GM12878 (cell line): Measurements from ENCODE around the gene VPREB1. TPM values are rescaled to one million over a fixed set of nuclear protein-coding genes. Genes with fewer than 3 reads are reported as not detected.

ENCODE experiments used
- ATAC-seq: fragments of 200-7000 bp; cut with Tn5 transposase; 3 replicates; pipeline ENCODE4 v1.9.1; 2020; ENCODE audit warnings: mild to moderate bottlenecking, moderate library complexity
- BruUV-seq: library from RNA; stranded (reverse); fragments of 400-500 nt; replicated peaks from 2 replicates; lab custom pipeline; 2021; lab: Mats Ljungman, UMichigan
- CTCF ChIA-PET: fragments of 300-600 bp; sonication (Branson Sonifier 250); formaldehyde crosslinking; extraction: SDS; loops from one replicate; lab custom pipeline; 2021; ENCODE audit warnings: inconsistent platforms; lab: Yijun Ruan, JAX
- POLR2A ChIA-PET: fragments of 350-600 bp; formaldehyde crosslinking; extraction: SDS; loops from one replicate; lab custom pipeline; 2021; ENCODE audit warnings: inconsistent platforms; lab: Charles Lee
- RAD21 ChIA-PET: fragments of 300-600 bp; sonication (Branson Sonifier 250); formaldehyde crosslinking; loops from one replicate; lab custom pipeline; 2023; ENCODE audit warnings: antibody characterized with exemption; ENCODE audit not compliant: unreplicated experiment; lab: Charles Lee
- SMC1A ChIA-PET: fragments of 300-600 bp; sonication (Branson Sonifier 250); formaldehyde crosslinking; loops from one replicate; lab custom pipeline; 2023; ENCODE audit not compliant: unreplicated experiment, uncharacterized antibody; lab: Charles Lee
- DNase-seq: peaks from one replicate; pipeline ENCODE4 v3.0.0-alpha.2; 2011; ENCODE audit warnings: low read depth, low spot score
- FAIRE-seq: peaks from 3 replicates; lab custom pipeline; 2011; peaks lifted over from hg19 to GRCh38; lab: Jason Lieb, UNC
- H2AFZ ChIP-seq: 2 replicates; pipeline ENCODE4 v1.6.0; 2011; ENCODE audit warnings: low read depth, low read length, control low read depth; ENCODE audit not compliant: control insufficient read depth
- H3K27ac ChIP-seq: 2 replicates; pipeline ENCODE4 v1.5.1; 2011; ENCODE audit warnings: control low read depth; ENCODE audit not compliant: control insufficient read depth, insufficient read depth
- H3K27me3 ChIP-seq, 2 experiments: replicated peaks in 1 of 2; 2 replicates each; pipeline versions ENCODE4 v1.6.0 to v1.6.1; 2011; ENCODE audit warnings: low read length in 1 of 2; ENCODE audit not compliant: control insufficient read depth in 2 of 2, insufficient read depth in 2 of 2
- H3K36me3 ChIP-seq, 2 experiments: 2 replicates each; pipeline ENCODE4 v1.5.1; 2011; ENCODE audit warnings: low read length in 1 of 2; ENCODE audit not compliant: control insufficient read depth in 2 of 2, insufficient read depth in 2 of 2
- H3K4me1 ChIP-seq: 2 replicates; pipeline ENCODE4 v1.6.1; 2011; ENCODE audit warnings: mild to moderate bottlenecking, low read length, moderate library complexity, mixed read lengths; ENCODE audit not compliant: control insufficient read depth, insufficient read depth
- H3K4me2 ChIP-seq: 2 replicates; pipeline ENCODE4 v1.6.0; 2011; ENCODE audit warnings: control low read depth; ENCODE audit not compliant: control insufficient read depth, insufficient read depth
- H3K4me3 ChIP-seq: fragments of 200-600 bp; sonication (generic); 2 replicates; pipeline ENCODE4 v1.5.1; 2016
- H3K79me2 ChIP-seq: 2 replicates; pipeline ENCODE4 v1.6.0; 2011; ENCODE audit warnings: low read length; ENCODE audit not compliant: control insufficient read depth, insufficient read depth
- H3K9ac ChIP-seq: 2 replicates; pipeline ENCODE4 v1.8.0; 2011; ENCODE audit warnings: low read length, control low read depth, mixed read lengths; ENCODE audit not compliant: control insufficient read depth, insufficient read depth
- H3K9me3 ChIP-seq: replicated peaks from 3 replicates; pipeline ENCODE4 v1.5.1; 2011; ENCODE audit warnings: mild to moderate bottlenecking, low read length; ENCODE audit not compliant: control insufficient read depth, insufficient read depth
- H4K20me1 ChIP-seq: 2 replicates; pipeline ENCODE4 v1.6.0; 2011; ENCODE audit not compliant: control insufficient read depth, insufficient read depth
- EGR1 ChIP-seq, 2 experiments: IDR thresholded peaks; 1 replicate in 1 of 2; 2 replicates in 1 of 2; pipeline ENCODE4 v1.6.1; 2011 to 2012; ENCODE audit warnings: low read depth in 2 of 2, low read length in 2 of 2, borderline replicate concordance in 1 of 2, mild to moderate bottlenecking in 1 of 2, moderate library complexity in 1 of 2
- FOXM1 ChIP-seq: IDR thresholded peaks from 2 replicates; pipeline ENCODE4 v1.6.1; 2012; ENCODE audit warnings: low read depth, mild to moderate bottlenecking, inconsistent platforms, low read length, moderate library complexity
- MEF2A ChIP-seq: IDR thresholded peaks from 2 replicates; pipeline ENCODE4 v1.6.1; 2011; ENCODE audit warnings: low read depth, mild to moderate bottlenecking, low read length, moderate library complexity; ENCODE audit not compliant: insufficient read depth
- POU2F2 ChIP-seq: IDR thresholded peaks from 3 replicates; pipeline ENCODE4 v1.6.1; 2011; ENCODE audit warnings: low read depth, mild to moderate bottlenecking, low read length, borderline replicate concordance
- WGBS: methylation state at CpG from one replicate; pipeline ENCODE4 v1.1.6; 2016; ENCODE audit warnings: low lambda C conversion rate; ENCODE audit not compliant: insufficient replicate concordance, insufficient coverage; ENCODE audit errors: missing lambda C conversion rate; 5-methylcytosine and 5-hydroxymethylcytosine counted together
- in situ Hi-C: fragments of 300-500 bp; cut with MboI; formaldehyde crosslinking; loops from 9 replicates; pipeline ENCODE4 v1.14.3; 2018; ENCODE audit warnings: mixed read lengths
- intact Hi-C: fragments of 100-400 bp; cut with micrococcal nuclease; formaldehyde crosslinking; loops from one replicate; pipeline ENCODE4 v1.14.2; 2022; ENCODE audit not compliant: unreplicated experiment
- polyA plus RNA-seq, 11 experiments: library from polyadenylated mRNA; depleted of rRNA in 4 of 11; unstranded in 6 of 11; stranded (reverse) in 5 of 11; fragments of >200 nt; fragmentation: Nextera tagmentation in 4 of 11; fragmentation: Illumina TruSeq in 1 of 11; extraction: Ambion mirVana in 4 of 11; extraction: Trizol in 1 of 11; gene quantifications; 1 replicate in 1 of 11; 2 replicates in 10 of 11; pipeline versions ENCODE4 v1.2.1 to v1.2.3, GENCODE V29; 2011 to 2016; ENCODE audit warnings: inconsistent platforms in 2 of 11, missing spikeins in 2 of 11, low read depth in 1 of 11
- total RNA-seq, 4 experiments: library from RNA; depleted of rRNA in 3 of 4; stranded (reverse); fragments of >200 nt in 3 of 4; fragmentation: Illumina TruSeq in 1 of 4; extraction: Trizol in 1 of 4; gene quantifications; 2 replicates each; pipeline versions ENCODE4 v1.2.1 to v1.2.3, GENCODE V29; 2013 to 2021
- TF ChIP-seq, protein P1 (sequence below): fragments of 450-650 bp; IDR thresholded peaks from 2 replicates; pipeline ENCODE4 v1.6.1; 2016; ENCODE audit warnings: mild to moderate bottlenecking

VPREB1 gene
- total and polyA plus RNA-seq, 10 of the 15 experiments (the other 5 are each of a cell fraction or from before 2014, with no cell fraction given), result not detected

GRCh38 chr22:22243033-22243680 is 1.4 kb upstream of the VPREB1 start:
- Histone ChIP-seq H3K4me1 (no peaks in the 10 kb centered on the region), H4K20me1 (no peaks in the 10 kb centered on the region), H3K79me2 (no peaks in the 10 kb centered on the region), H3K9me3 (no peaks in the 10 kb centered on the region), H3K27ac (no peak overlapping the region), H3K4me3 (no peak overlapping the region), H3K4me2 (no peak overlapping the region), H3K9ac (no peak overlapping the region), H2AFZ (no peak overlapping the region), H3K27me3 (no peaks in the 10 kb centered on the region), H3K36me3 (no peaks in the 10 kb centered on the region)
- ATAC-seq (no peak), DNase-seq (no peak), FAIRE-seq (no peak)
- POLR2A ChIA-PET, result no interaction called here
- intact Hi-C loops (no loop called here), in situ Hi-C loops (no loop called here)
- WGBS, result 23% methylated on average over 6 of the region's 6 CpGs
- TF ChIP-seq, protein P1, sequence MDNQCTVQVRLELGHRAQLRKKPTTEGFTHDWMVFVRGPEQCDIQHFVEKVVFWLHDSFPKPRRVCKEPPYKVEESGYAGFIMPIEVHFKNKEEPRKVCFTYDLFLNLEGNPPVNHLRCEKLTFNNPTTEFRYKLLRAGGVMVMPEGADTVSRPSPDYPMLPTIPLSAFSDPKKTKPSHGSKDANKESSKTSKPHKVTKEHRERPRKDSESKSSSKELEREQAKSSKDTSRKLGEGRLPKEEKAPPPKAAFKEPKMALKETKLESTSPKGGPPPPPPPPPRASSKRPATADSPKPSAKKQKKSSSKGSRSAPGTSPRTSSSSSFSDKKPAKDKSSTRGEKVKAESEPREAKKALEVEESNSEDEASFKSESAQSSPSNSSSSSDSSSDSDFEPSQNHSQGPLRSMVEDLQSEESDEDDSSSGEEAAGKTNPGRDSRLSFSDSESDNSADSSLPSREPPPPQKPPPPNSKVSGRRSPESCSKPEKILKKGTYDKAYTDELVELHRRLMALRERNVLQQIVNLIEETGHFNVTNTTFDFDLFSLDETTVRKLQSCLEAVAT, result no peak
- TF ChIP-seq POU2F2 (no peak), EGR1 (IDR thresholded peaks at IDR 0.05; ENCODE audit: borderline replicate concordance in 1 of 2, low read depth in 2 of 2, low read length in 2 of 2) (no peak), FOXM1 (no peak), MEF2A (no peak)
- CTCF ChIA-PET, result interaction anchor here (2.4 kb wide), 1 partner anchor 48 kb away, joined by 5 read pairs; no protein-coding TSS in a partner anchor
- SMC1A ChIA-PET, result no interaction called here
- BruUV-seq, result no TSS peak
- RAD21 ChIA-PET, result no interaction called here
